AG09309 (cell line): ENCODE data around the gene SLC35B2.
A peak's percentile ranks its signal among the peaks of the same experiment; 100 is the strongest.

Source experiments
- DNase-seq: peaks from one replicate; pipeline ENCODE4 v3.0.0-alpha.2; 2010; ENCODE audit warnings: low read depth
- H3K4me3 ChIP-seq: 2 replicates; pipeline ENCODE4 v1.5.1; 2011; ENCODE audit warnings: mild to moderate bottlenecking, low read depth, low read length, moderate library complexity; ENCODE audit not compliant: control insufficient read depth
- CTCF ChIP-seq: IDR thresholded peaks from 2 replicates; pipeline ENCODE4 v1.5.1; 2011; ENCODE audit warnings: mild to moderate bottlenecking, low read depth, low read length, inconsistent platforms; ENCODE audit not compliant: insufficient read depth, control insufficient read depth; ENCODE audit errors: missing control alignments

The SLC35B2 gene

DNA sequence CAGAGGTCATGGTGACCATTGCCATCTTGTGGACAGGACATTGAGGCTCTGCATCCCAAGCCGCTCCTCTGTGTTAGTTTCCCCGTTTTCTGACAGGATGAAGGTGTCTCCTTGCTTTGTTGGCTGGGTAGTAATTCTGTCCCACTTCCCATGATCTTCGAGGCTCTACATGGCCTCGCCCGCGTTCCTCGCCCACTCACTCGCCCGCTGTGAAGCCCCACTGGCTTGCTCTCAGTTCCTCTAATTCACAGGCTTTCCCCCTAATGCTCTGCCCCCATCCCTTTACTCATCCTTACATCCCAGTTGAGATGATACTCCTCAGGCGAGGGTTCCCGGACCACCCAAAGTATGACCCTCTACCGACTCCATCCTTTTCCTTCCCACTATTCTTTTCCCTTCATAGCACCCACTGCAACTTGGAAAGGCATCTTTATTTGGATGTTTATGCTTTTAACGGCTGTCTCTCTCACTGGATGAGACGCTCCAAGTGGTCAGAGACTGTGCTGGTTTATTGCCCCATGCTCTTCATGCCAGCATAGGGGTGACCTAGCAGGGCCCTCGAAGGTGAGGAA is 511 bp upstream of the SLC35B2 start:
- H3K4me3 ChIP-seq, result peak overlapping the region; percentile 89
- no peak for TF ChIP-seq CTCF
- DNase-seq, result no peak

DNA sequence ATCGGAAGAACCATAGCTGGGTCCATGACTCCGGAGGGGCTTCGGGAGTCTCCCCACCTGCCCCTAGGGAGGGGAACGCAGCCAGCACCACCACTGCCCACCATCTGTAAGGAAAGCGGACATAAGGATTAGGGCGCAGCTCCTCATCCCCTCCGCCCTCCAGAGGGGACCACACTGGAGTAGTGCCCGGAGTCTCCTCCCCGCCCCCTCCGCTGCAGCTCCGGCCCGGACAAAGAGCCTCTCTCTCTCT is 628 bp downstream of the SLC35B2 start:
- H3K4me3 ChIP-seq, result peak overlapping the region; percentile 89
- DNase-seq, result no peak
- TF ChIP-seq CTCF, result no peak

DNA sequence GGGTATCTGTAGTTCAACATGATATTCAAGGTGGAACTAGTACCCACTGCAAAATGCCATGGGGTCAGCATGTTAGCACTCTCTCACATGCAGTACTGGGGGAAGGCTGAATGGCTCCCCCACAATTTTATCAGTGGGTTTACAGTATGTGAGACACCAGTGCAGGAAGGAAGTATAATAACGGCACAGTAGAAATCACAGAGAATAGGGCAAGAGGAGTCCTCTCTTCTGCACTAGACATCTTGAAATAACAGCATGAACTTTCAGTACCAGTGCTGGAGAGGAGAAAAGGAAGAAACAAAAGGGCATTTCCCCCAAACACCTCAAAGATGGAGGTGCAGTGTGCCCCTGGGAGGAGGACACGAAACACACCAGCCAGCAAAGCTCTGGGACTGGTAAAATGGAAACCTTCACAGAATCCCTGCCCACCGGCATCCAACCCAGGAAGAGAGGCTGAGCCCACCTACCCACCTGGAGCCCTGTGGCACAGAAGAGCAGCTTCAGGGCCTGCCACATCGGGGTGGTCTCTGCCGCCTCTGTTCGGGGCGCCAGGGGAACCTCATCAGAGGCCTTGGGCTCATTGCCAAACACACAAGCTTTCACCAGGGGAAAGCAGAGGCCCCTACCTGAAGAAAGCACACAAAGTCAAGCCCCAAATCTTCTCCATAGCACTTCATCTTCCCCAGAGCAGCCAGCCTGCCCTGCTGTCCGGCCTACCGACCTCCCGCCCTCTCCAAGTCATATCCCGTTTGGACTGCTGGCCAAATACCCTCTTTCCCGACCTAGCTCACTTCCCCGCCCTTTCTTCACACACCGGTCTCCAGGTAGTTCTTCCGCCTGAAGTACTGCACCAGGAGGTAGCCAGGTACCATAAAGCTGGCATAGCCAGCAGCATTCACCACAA is 1.2 kb downstream of the SLC35B2 start:
- peak overlapping the region; percentile 89 for H3K4me3 ChIP-seq
- no peak for TF ChIP-seq CTCF
- no peak for DNase-seq

DNA sequence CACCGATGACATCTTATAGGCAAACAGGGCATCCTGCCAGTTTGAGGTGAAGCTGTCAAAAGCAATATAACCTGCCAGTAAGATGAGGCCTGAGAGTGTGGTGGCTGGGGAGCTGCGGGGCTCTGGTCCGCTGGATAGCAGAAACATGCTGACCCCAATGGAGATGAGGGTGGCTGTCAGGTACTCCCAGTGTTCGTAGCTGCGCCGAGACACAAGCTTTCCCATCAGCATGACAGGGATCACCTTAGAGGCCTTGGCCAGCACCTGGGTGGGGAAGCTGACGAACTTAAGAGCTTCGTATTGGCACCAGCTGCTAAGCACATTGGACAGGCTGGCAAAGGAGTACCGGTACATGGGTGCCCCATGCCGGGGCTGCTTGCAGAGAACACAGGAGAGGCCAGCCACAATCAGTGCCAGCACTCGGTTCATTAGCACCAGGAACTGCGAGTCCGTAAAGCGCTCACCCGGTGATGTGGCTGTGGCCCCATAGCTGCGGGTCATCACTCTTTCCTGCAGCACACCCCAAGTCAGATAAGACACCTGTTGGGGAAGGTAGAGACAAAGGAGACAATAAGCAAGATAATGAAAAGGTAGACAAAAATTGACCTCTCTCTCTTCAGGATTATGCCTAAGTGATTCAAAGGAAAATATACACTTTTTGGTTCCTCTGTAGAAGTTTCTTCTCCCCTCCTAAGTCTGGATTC is 2.1 kb downstream of the SLC35B2 start:
- TF ChIP-seq CTCF, result no peak
- H3K4me3 ChIP-seq, result no peak overlapping the region
- no peak for DNase-seq

DNA sequence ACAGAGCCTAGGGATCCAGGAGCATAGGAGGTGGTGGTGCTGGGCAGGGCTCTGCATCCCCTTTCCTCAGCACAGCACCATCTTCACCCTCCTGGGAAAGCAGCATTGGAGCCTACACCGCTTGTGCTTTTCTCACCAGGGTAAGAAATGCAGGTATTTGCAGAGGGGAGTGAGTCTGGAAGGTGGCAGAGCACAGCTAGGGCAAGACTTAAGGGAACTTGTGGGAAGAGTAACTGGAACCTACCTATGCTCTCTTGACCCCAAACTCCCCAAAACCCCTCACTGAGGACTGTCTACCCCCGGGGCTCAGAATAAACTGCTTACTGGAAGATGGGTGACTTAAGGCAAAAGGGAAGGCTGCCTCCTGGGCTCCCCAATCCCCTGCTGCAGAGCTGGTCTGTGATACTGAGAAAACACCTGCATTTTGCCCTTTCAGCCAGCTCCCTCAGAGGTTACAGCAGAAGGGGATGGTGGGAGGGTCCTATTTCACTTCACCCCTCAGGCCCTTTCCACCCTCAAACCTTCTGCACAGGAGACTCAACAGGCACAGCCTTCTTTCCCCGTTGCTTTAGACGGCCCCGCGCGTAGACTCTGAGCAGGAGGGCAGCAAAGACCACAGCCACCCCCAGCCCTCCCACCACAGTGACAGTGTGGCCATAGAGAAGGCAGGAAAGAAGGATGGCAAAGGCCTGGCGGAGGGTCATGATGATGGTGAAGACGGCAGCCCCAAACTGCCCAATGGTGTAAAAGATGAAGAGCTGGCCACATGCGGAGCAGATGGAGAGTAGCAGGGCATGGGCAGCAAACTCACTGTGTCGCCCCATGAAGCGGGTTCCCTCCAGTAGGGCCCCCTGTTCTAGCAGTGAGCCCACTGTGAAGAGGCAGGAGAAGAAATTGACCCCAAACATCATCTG is 2.9 kb downstream of the SLC35B2 start:
- no peak for DNase-seq
- H3K4me3 ChIP-seq, result no peak overlapping the region
- no peak for TF ChIP-seq CTCF
